Mesothelial cell of epicardium (in vitro differentiated cells): ENCODE data around the gene TAPBP. TPM values are rescaled to one million over a fixed set of nuclear protein-coding genes. Genes with fewer than 3 reads are reported as not detected.
A peak's percentile ranks its signal among the peaks of the same experiment; 100 is the strongest.
"Not testable (repeated sequence)": the region's sequence is repeated elsewhere in the genome, so short reads cannot be mapped to it uniquely, and the experiment has no call there.

Source experiments
- DNase-seq, 2 experiments: peaks; one replicate each; pipeline ENCODE4 v3.0.0; 2021; ENCODE audit warnings: low spot score in 2 of 2; ENCODE audit not compliant: unreplicated experiment in 2 of 2
- H3K27ac Mint-ChIP-seq: 2 replicates; pipeline ENCODE4 v1.8.0; 2021; ENCODE audit warnings: mixed read lengths
- H3K27me3 Mint-ChIP-seq: 2 replicates; pipeline ENCODE4 v1.8.0; 2021; ENCODE audit warnings: low read depth, mixed read lengths
- H3K36me3 Mint-ChIP-seq: 2 replicates; pipeline ENCODE4 v1.8.0; 2021; ENCODE audit warnings: mixed read lengths
- H3K4me1 Mint-ChIP-seq: 2 replicates; pipeline ENCODE4 v1.8.0; 2021; ENCODE audit warnings: mixed read lengths
- H3K4me3 Mint-ChIP-seq: 2 replicates; pipeline ENCODE4 v1.8.0; 2021; ENCODE audit warnings: mild to moderate bottlenecking, moderate library complexity, mixed read lengths
- H3K9me3 Mint-ChIP-seq: 2 replicates; pipeline ENCODE4 v1.8.0; 2021; ENCODE audit warnings: mixed read lengths
- CTCF ChIP-seq: fragments of 200-600 bp; sonication (generic); IDR thresholded peaks from one replicate; pipeline ENCODE4 v1.5.0; 2021; ENCODE audit warnings: antibody characterized with exemption; ENCODE audit not compliant: unreplicated experiment
- total RNA-seq: library from RNA; stranded (reverse); gene quantifications from 3 replicates; pipeline ENCODE4 v1.2.1, GENCODE V29; 2021

The TAPBP gene
- total RNA-seq, 1 donor from 2014 or later: 68.3 TPM

- H3K27ac Mint-ChIP-seq: peak within 1 kb of the TSS; percentile 92
- peak; percentile 63 for TF ChIP-seq CTCF
- no peaks in the 10 kb centered on the region for H3K9me3 Mint-ChIP-seq
- peak within 1 kb of the TSS; percentile 81 for H3K4me3 Mint-ChIP-seq
- peaks cover 48% of the 10 kb centered on the region for H3K4me1 Mint-ChIP-seq
- no peaks in the 10 kb centered on the region for H3K27me3 Mint-ChIP-seq
- H3K36me3 Mint-ChIP-seq: peaks cover 15% of the 10 kb centered on the region
- peak; percentile 51 to 76 for DNase-seq
These were observed 36.8 kb downstream of the TAPBP start, which contains the start of gene B3GALT4 for GRCh38 chr6:33276864-33277662. Gene B3GALT4 (plus strand): TSS chr6:33277123. CDS start chr6:33277420, 297 bp downstream.

- H3K4me1 Mint-ChIP-seq: peaks cover 49% of the 10 kb centered on the region
- H3K27me3 Mint-ChIP-seq: no peaks in the 10 kb centered on the region
- DNase-seq: no peak
- H3K36me3 Mint-ChIP-seq: peaks cover 15% of the 10 kb centered on the region
- no peak for TF ChIP-seq CTCF
- peak overlapping the region; percentile 72 for H3K4me3 Mint-ChIP-seq
- no peaks in the 10 kb centered on the region for H3K9me3 Mint-ChIP-seq
- peak overlapping the region; percentile 92 for H3K27ac Mint-ChIP-seq
These were observed 37.4 kb downstream of the TAPBP start for GRCh38 chr6:33276581-33276863.

GRCh38 chr6:33275795-33276580 lies 37.9 kb downstream of the TAPBP start:
- peaks cover 15% of the 10 kb centered on the region for H3K36me3 Mint-ChIP-seq
- H3K4me1 Mint-ChIP-seq: peaks cover 52% of the 10 kb centered on the region
- not testable (repeated sequence) for H3K9me3 Mint-ChIP-seq, H3K27me3 Mint-ChIP-seq, DNase-seq
- H3K27ac Mint-ChIP-seq: peak overlapping the region; percentile 92
- H3K4me3 Mint-ChIP-seq: peak overlapping the region; percentile 72

GRCh38 chr6:33273924-33274902 lies 39.7 kb downstream of the TAPBP start:
- Mint-ChIP-seq H3K4me3 (peak overlapping the region; percentile 98), H3K27me3 (no peaks in the 10 kb centered on the region), H3K27ac (peak overlapping the region; percentile 92), H3K9me3 (no peaks in the 10 kb centered on the region), H3K4me1 (peaks cover 57% of the 10 kb centered on the region), H3K36me3 (peaks cover 11% of the 10 kb centered on the region)
- DNase-seq: no peak
- TF ChIP-seq CTCF: no peak

- no peak for TF ChIP-seq CTCF
- peaks cover 17% of the 10 kb centered on the region for H3K36me3 Mint-ChIP-seq
- H3K9me3 Mint-ChIP-seq: no peaks in the 10 kb centered on the region
- DNase-seq: no peak
- H3K4me1 Mint-ChIP-seq: peaks cover 57% of the 10 kb centered on the region
- no peaks in the 10 kb centered on the region for H3K27me3 Mint-ChIP-seq
- H3K27ac Mint-ChIP-seq: peak overlapping the region; percentile 99
- H3K4me3 Mint-ChIP-seq: peak overlapping the region; percentile 98
These were observed 40.6 kb downstream of the TAPBP start for GRCh38 chr6:33273129-33273923.
